Astrocyte of the cerebellum (primary cell): ENCODE data around the gene HIPK2.

Source experiments
- DNase-seq: peaks from one replicate; pipeline ENCODE4 v3.0.0-alpha.2; 2011; ENCODE audit warnings: low read depth
- H3K4me3 ChIP-seq: 2 replicates; pipeline ENCODE4 v1.5.1; 2011; ENCODE audit warnings: mild to moderate bottlenecking, low read depth, low read length, moderate library complexity
- in situ Hi-C: cut with HindIII; loops from 2 replicates; pipeline ENCODE4 v1.10.0; 2017; ENCODE audit warnings: low sequenced_read_pairs
- TF ChIP-seq, protein P1 (sequence below): IDR thresholded peaks from 2 replicates; pipeline ENCODE4 v1.5.1; 2012; ENCODE audit warnings: low read length, low read depth, moderate library complexity, mild to moderate bottlenecking; ENCODE audit errors: missing control alignments

HIPK2 gene

GRCh38 chr7:139698278-139698677 is 79.5 kb downstream of the HIPK2 start:
- no peak for DNase-seq
- no peak overlapping the region for H3K4me3 ChIP-seq
- in situ Hi-C loops, result no loop called here
- TF ChIP-seq, protein P1, sequence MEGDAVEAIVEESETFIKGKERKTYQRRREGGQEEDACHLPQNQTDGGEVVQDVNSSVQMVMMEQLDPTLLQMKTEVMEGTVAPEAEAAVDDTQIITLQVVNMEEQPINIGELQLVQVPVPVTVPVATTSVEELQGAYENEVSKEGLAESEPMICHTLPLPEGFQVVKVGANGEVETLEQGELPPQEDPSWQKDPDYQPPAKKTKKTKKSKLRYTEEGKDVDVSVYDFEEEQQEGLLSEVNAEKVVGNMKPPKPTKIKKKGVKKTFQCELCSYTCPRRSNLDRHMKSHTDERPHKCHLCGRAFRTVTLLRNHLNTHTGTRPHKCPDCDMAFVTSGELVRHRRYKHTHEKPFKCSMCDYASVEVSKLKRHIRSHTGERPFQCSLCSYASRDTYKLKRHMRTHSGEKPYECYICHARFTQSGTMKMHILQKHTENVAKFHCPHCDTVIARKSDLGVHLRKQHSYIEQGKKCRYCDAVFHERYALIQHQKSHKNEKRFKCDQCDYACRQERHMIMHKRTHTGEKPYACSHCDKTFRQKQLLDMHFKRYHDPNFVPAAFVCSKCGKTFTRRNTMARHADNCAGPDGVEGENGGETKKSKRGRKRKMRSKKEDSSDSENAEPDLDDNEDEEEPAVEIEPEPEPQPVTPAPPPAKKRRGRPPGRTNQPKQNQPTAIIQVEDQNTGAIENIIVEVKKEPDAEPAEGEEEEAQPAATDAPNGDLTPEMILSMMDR, result no peak

DNA sequence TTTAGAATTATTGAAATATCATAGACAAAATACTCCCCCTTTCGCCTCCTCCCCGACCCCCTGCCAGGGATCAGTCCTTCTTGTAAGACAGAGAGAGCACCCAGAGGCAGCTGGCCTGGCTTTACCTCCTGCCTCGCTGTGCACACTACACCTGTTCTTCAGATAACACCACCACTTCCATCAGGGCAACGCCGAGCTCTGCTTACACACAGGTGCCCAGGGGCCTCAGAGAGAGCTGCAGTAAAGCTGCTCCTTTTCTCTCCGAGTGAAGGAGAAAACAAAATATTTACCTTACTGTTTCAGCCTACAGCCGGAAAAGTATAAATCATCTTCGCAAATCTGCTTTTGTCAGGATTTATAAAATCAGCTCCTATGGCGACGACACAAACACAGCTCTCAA is 80.7 kb downstream of the HIPK2 start:
- H3K4me3 ChIP-seq, result no peak overlapping the region
- in situ Hi-C loops, result no loop called here
- TF ChIP-seq, protein P1, result no peak
- DNase-seq, result no peak

- H3K4me3 ChIP-seq, result no peak overlapping the region
- DNase-seq, result no peak
- in situ Hi-C loops, result no loop called here
- TF ChIP-seq, protein P1, result no peak
Measured at GRCh38 chr7:139696552-139696951, 81.2 kb downstream of the HIPK2 start.

- no peak overlapping the region for H3K4me3 ChIP-seq
- in situ Hi-C loops, result no loop called here
- TF ChIP-seq, protein P1, result no peak
- no peak for DNase-seq
Measured at GRCh38 chr7:139695588-139695987, 82.2 kb downstream of the HIPK2 start.

- TF ChIP-seq, protein P1, result no peak
- in situ Hi-C loops, result no loop called here
- DNase-seq, result no peak
- H3K4me3 ChIP-seq, result no peak overlapping the region
Measured at GRCh38 chr7:139695051-139695450, 82.7 kb downstream of the HIPK2 start.

- no peak overlapping the region for H3K4me3 ChIP-seq
- TF ChIP-seq, protein P1, result no peak
- in situ Hi-C loops, result no loop called here
- DNase-seq, result no peak
Measured at GRCh38 chr7:139694389-139694676, 83.5 kb downstream of the HIPK2 start.
